ENCODE data around the gene PTTG1IP. TPM values are rescaled to one million over a fixed set of nuclear protein-coding genes. Genes with fewer than 3 reads are reported as not detected.

PTTG1IP gene
- total RNA-seq, 1 experiment from 2014 or later = 330 TPM

GRCh38 chr21:44890338-44890931, 16.9 kb upstream of the PTTG1IP start:
- POLR2A ChIA-PET (ENCODE audit: unreplicated experiment) = no interaction called here
- ATAC-seq = no peak

GRCh38 chr21:44889625-44890337, 16.3 kb upstream of the PTTG1IP start:
- CTCF ChIA-PET = no interaction called here
- no peaks in the 10 kb centered on the region for H3K9me3 ChIP-seq (ENCODE audit: low read length)
- ATAC-seq (no peak), DNase-seq (no peak)
- no peak overlapping the region for H3K9ac ChIP-seq (ENCODE audit: low read length)
- H3K4me1 ChIP-seq (ENCODE audit: insufficient read depth, low read length) = no peaks in the 10 kb centered on the region
- intact Hi-C loops (cut with micrococcal nuclease) = no loop called here
- H3K27ac ChIP-seq (ENCODE audit: low read length) = no peak overlapping the region
- H4K20me1 ChIP-seq (ENCODE audit: low read length) = no peaks in the 10 kb centered on the region
- H3K79me2 ChIP-seq (ENCODE audit: low read length) = no peaks in the 10 kb centered on the region
- H3K4me3 ChIP-seq (ENCODE audit: low read length) = no peak overlapping the region
- no peak overlapping the region for H2AFZ ChIP-seq (ENCODE audit: low read length)
- POLR2A ChIA-PET (ENCODE audit: unreplicated experiment) = no interaction called here
- TF ChIP-seq CTCF (conservative IDR thresholded peaks at IDR 0.05; ENCODE audit: low read depth, low read length) = no peak
- no peak for TF ChIP-seq EZH2phosphoT487 (IDR thresholded peaks at IDR 0.05; ENCODE audit: borderline replicate concordance, low read length)
- TF ChIP-seq EZH2 (IDR thresholded peaks at IDR 0.05; ENCODE audit: low read length, unreplicated experiment) = no peak
- no peaks in the 10 kb centered on the region for H3K9me2 ChIP-seq (replicated peaks; ENCODE audit: low read length)
- BruUV-seq (replicated peaks) = no TSS peak
- H3F3A ChIP-seq (ENCODE audit: low read length, unreplicated experiment) = no peaks in the 10 kb centered on the region
- H3K36me3 ChIP-seq (ENCODE audit: low read depth, low read length) = no peaks in the 10 kb centered on the region
- H3K4me2 ChIP-seq (ENCODE audit: low read length) = no peak overlapping the region
- no peaks in the 10 kb centered on the region for H3K27me3 ChIP-seq (ENCODE audit: low read length)

More at GRCh38 chr21:44890338-44890931, 16.9 kb upstream of the PTTG1IP start:
- Histone ChIP-seq H3K27ac (ENCODE audit: low read length) (no peak overlapping the region), H3K27me3 (ENCODE audit: low read length) (no peaks in the 10 kb centered on the region), H2AFZ (ENCODE audit: low read length) (no peak overlapping the region), H4K20me1 (ENCODE audit: low read length) (no peaks in the 10 kb centered on the region), H3K4me3 (ENCODE audit: low read length) (no peak overlapping the region), H3K4me2 (ENCODE audit: low read length) (no peak overlapping the region), H3K36me3 (ENCODE audit: low read depth, low read length) (no peaks in the 10 kb centered on the region), H3K79me2 (ENCODE audit: low read length) (no peaks in the 10 kb centered on the region), H3K9ac (ENCODE audit: low read length) (no peak overlapping the region), H3K9me2 (replicated peaks; ENCODE audit: low read length) (no peaks in the 10 kb centered on the region), H3K4me1 (ENCODE audit: insufficient read depth, low read length) (no peaks in the 10 kb centered on the region), H3F3A (ENCODE audit: low read length, unreplicated experiment) (no peaks in the 10 kb centered on the region), H3K9me3 (ENCODE audit: low read length) (no peaks in the 10 kb centered on the region)
- intact Hi-C loops (cut with micrococcal nuclease) = no loop called here
- TF ChIP-seq CTCF (conservative IDR thresholded peaks at IDR 0.05; ENCODE audit: low read depth, low read length) (no peak), EZH2 (IDR thresholded peaks at IDR 0.05; ENCODE audit: low read length, unreplicated experiment) (no peak), EZH2phosphoT487 (IDR thresholded peaks at IDR 0.05; ENCODE audit: borderline replicate concordance, low read length) (no peak)
- CTCF ChIA-PET = no interaction called here
- no TSS peak for BruUV-seq (replicated peaks)
- no peak for DNase-seq
